ENCODE results near the gene DNAAF2. TPM values are rescaled to one million over a fixed set of nuclear protein-coding genes. Genes with fewer than 3 reads are reported as not detected.

DNAAF2 gene
- total RNA-seq, 2 donors from 2014 or later, result 11.2 to 11.9 TPM

GRCh38 chr14:49633640-49634546 lies 1.2 kb downstream of the DNAAF2 start:
- intact Hi-C loops (cut with DNase I), result loop anchor here (1.0 to 5.0 kb wide), 3 partner anchors 59 to 218 kb away; partner anchors contain the start of genes KLHDC1 and NEMF
- Histone ChIP-seq H3K36me3 (no peaks in the 10 kb centered on the region), H3K27ac (peak overlapping the region; percentile 94 to 96), H3K4me1 (replicated peaks) (no peaks in the 10 kb centered on the region), H3K4me3 (peak overlapping the region; percentile 75 to 90), H3K9me3 (no peaks in the 10 kb centered on the region), H3K27me3 (replicated peaks; ENCODE audit: insufficient read depth) (no peaks in the 10 kb centered on the region)
- 1% methylated on average over 33 of the region's 101 CpGs for WGBS
- TF ChIP-seq POLR2A (IDR thresholded peaks at IDR 0.05) (peak; percentile 36), POLR2AphosphoS5 (IDR thresholded peaks at IDR 0.05) (peak; percentile 72), CTCF (IDR thresholded peaks at IDR 0.05) (peak; percentile 79 to 91 (median 90))
- DNase-seq (ENCODE audit: low spot score), result peak; percentile 91

- Histone ChIP-seq H3K27me3 (replicated peaks; ENCODE audit: insufficient read depth) (no peaks in the 10 kb centered on the region), H3K27ac (no peak overlapping the region), H3K36me3 (no peaks in the 10 kb centered on the region), H3K4me1 (replicated peaks) (peaks cover 6% of the 10 kb centered on the region), H3K9me3 (no peaks in the 10 kb centered on the region), H3K4me3 (no peak overlapping the region)
- DNase-seq (ENCODE audit: low spot score), result no peak
- WGBS, result 64% methylated on average over 6 of the region's 6 CpGs
- intact Hi-C loops (cut with DNase I), result no loop called here
- TF ChIP-seq CTCF (IDR thresholded peaks at IDR 0.05) (no peak), POLR2A (IDR thresholded peaks at IDR 0.05) (no peak), POLR2AphosphoS5 (IDR thresholded peaks at IDR 0.05) (no peak)
These were observed 10.9 kb downstream of the DNAAF2 start for GRCh38 chr14:49623941-49624839.

GRCh38 chr14:49623387-49623786 lies 11.7 kb downstream of the DNAAF2 start:
- H3K27me3 ChIP-seq (replicated peaks; ENCODE audit: insufficient read depth), result no peaks in the 10 kb centered on the region
- H3K9me3 ChIP-seq, result no peaks in the 10 kb centered on the region
- 54% methylated on average over 3 of the region's 3 CpGs for WGBS
- intact Hi-C loops (cut with DNase I), result no loop called here
- H3K36me3 ChIP-seq, result no peaks in the 10 kb centered on the region
- H3K27ac ChIP-seq, result no peak overlapping the region
- no peak overlapping the region for H3K4me3 ChIP-seq
- no peak for TF ChIP-seq CTCF (IDR thresholded peaks at IDR 0.05)
- TF ChIP-seq POLR2AphosphoS5 (IDR thresholded peaks at IDR 0.05), result no peak
- TF ChIP-seq POLR2A (IDR thresholded peaks at IDR 0.05), result no peak
- peaks cover 6% of the 10 kb centered on the region for H3K4me1 ChIP-seq (replicated peaks)
- no peak for DNase-seq (ENCODE audit: low spot score)

- H3K27ac ChIP-seq, result no peak overlapping the region
These were observed 12.9 kb downstream of the DNAAF2 start for GRCh38 chr14:49622022-49622607.

More at GRCh38 chr14:49622022-49622607, 12.9 kb downstream of the DNAAF2 start:
- no peak for TF ChIP-seq POLR2A (IDR thresholded peaks at IDR 0.05)
- TF ChIP-seq POLR2AphosphoS5 (IDR thresholded peaks at IDR 0.05), result no peak
- no peak for TF ChIP-seq CTCF (IDR thresholded peaks at IDR 0.05)
- intact Hi-C loops (cut with DNase I), result no loop called here
- WGBS, result 76% methylated on average over 3 of the region's 3 CpGs
- Histone ChIP-seq H3K9me3 (no peaks in the 10 kb centered on the region), H3K27me3 (replicated peaks; ENCODE audit: insufficient read depth) (no peaks in the 10 kb centered on the region), H3K4me1 (replicated peaks) (peaks cover 6% of the 10 kb centered on the region), H3K4me3 (peak overlapping the region; percentile 94 to 95), H3K36me3 (no peaks in the 10 kb centered on the region)
- DNase-seq (ENCODE audit: low spot score), result no peak
